ENCODE data around the gene ASIC2.

DNA sequence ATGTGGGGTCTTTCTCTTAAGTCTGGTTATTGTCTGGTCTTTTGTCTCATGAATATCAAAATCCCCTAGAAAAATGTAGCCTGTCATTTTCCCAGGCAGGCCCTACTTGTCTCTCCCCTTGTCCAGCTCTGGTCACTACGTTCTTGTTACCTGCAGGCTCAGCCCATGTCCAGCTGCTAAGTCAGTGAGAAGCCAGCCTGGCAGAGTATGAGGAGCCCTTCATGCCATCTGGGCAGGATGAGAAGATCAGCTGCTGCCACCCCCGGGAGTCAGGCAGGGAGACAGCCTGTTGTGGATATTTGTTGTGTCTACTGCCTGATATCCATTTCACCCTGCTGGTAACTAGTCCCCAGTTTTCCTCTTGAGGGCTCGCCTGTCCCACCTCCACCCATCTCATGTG, 88.9 kb downstream of the ASIC2 start:
- TF ChIP-seq ZNF70 (CRISPR knock-in tag; IDR thresholded peaks at IDR 0.05) (no peak), OSR1 (CRISPR knock-in tag; IDR thresholded peaks at IDR 0.05) (no peak), GLIS3 (CRISPR knock-in tag; IDR thresholded peaks at IDR 0.05) (no peak), PPARA (CRISPR knock-in tag; IDR thresholded peaks at IDR 0.05; ENCODE audit: borderline replicate concordance) (no peak), ARNTL (CRISPR knock-in tag; IDR thresholded peaks at IDR 0.05; ENCODE audit: borderline replicate concordance, low read depth) (no peak)
- TF ChIP-seq, protein P1, sequence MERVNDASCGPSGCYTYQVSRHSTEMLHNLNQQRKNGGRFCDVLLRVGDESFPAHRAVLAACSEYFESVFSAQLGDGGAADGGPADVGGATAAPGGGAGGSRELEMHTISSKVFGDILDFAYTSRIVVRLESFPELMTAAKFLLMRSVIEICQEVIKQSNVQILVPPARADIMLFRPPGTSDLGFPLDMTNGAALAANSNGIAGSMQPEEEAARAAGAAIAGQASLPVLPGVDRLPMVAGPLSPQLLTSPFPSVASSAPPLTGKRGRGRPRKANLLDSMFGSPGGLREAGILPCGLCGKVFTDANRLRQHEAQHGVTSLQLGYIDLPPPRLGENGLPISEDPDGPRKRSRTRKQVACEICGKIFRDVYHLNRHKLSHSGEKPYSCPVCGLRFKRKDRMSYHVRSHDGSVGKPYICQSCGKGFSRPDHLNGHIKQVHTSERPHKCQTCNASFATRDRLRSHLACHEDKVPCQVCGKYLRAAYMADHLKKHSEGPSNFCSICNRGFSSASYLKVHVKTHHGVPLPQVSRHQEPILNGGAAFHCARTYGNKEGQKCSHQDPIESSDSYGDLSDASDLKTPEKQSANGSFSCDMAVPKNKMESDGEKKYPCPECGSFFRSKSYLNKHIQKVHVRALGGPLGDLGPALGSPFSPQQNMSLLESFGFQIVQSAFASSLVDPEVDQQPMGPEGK (CRISPR knock-in tag; IDR thresholded peaks at IDR 0.05; ENCODE audit: borderline replicate concordance), result no peak
- TF ChIP-seq, protein P2, sequence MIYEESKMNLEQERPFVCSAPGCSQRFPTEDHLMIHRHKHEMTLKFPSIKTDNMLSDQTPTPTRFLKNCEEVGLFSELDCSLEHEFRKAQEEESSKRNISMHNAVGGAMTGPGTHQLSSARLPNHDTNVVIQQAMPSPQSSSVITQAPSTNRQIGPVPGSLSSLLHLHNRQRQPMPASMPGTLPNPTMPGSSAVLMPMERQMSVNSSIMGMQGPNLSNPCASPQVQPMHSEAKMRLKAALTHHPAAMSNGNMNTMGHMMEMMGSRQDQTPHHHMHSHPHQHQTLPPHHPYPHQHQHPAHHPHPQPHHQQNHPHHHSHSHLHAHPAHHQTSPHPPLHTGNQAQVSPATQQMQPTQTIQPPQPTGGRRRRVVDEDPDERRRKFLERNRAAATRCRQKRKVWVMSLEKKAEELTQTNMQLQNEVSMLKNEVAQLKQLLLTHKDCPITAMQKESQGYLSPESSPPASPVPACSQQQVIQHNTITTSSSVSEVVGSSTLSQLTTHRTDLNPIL (CRISPR knock-in tag; IDR thresholded peaks at IDR 0.05; ENCODE audit: low read depth), result no peak

Data from SK-N-SH treated with all-trans-retinoic acid at 6 μM for 48 hours (cell line).